ENCODE results near the gene ITPA. TPM values are rescaled to one million over a fixed set of nuclear protein-coding genes. Genes with fewer than 3 reads are reported as not detected.
"Not testable (repeated sequence)": the region's sequence is repeated elsewhere in the genome, so short reads cannot be mapped to it uniquely, and the experiment has no call there.

ITPA gene
- total and polyA plus RNA-seq, 2 experiments from 2014 or later = 33.8 to 74.1 TPM

DNA sequence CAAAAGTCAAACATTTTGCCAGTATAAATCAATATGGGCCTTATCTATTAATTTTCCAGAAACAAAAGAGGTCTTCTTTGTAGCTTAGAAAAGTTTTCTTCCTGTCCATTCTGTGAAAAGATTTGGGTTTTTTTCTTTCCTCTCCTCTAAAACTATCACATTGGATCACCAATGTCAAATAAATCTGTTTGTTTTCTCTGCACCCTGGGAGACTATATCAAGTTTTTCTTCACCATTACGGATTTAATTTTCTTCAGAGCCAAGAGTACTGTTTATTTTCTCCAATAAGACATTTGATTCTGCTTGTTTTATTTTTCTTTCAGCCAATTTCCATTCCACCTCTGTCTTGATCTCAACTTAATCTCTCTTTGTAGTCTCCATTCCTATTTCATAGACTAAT, 34.0 kb upstream of the ITPA start:
- Histone ChIP-seq H3K9me3 (ENCODE audit: low read depth) (no peaks in the 10 kb centered on the region), H3K27ac (no peak overlapping the region), H3K4me1 (ENCODE audit: low read depth) (peaks cover 5% of the 10 kb centered on the region), H3K4me3 (no peak overlapping the region), H3K27me3 (no peaks in the 10 kb centered on the region), H3K36me3 (no peaks in the 10 kb centered on the region)
- DNase-seq (ENCODE audit: low read depth in 1 of 2, low spot score in 1 of 2) = no peak
- TF ChIP-seq, protein P1, sequence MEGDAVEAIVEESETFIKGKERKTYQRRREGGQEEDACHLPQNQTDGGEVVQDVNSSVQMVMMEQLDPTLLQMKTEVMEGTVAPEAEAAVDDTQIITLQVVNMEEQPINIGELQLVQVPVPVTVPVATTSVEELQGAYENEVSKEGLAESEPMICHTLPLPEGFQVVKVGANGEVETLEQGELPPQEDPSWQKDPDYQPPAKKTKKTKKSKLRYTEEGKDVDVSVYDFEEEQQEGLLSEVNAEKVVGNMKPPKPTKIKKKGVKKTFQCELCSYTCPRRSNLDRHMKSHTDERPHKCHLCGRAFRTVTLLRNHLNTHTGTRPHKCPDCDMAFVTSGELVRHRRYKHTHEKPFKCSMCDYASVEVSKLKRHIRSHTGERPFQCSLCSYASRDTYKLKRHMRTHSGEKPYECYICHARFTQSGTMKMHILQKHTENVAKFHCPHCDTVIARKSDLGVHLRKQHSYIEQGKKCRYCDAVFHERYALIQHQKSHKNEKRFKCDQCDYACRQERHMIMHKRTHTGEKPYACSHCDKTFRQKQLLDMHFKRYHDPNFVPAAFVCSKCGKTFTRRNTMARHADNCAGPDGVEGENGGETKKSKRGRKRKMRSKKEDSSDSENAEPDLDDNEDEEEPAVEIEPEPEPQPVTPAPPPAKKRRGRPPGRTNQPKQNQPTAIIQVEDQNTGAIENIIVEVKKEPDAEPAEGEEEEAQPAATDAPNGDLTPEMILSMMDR (IDR thresholded peaks at IDR 0.05; ENCODE audit: low read depth, low read length) = no peak

DNA sequence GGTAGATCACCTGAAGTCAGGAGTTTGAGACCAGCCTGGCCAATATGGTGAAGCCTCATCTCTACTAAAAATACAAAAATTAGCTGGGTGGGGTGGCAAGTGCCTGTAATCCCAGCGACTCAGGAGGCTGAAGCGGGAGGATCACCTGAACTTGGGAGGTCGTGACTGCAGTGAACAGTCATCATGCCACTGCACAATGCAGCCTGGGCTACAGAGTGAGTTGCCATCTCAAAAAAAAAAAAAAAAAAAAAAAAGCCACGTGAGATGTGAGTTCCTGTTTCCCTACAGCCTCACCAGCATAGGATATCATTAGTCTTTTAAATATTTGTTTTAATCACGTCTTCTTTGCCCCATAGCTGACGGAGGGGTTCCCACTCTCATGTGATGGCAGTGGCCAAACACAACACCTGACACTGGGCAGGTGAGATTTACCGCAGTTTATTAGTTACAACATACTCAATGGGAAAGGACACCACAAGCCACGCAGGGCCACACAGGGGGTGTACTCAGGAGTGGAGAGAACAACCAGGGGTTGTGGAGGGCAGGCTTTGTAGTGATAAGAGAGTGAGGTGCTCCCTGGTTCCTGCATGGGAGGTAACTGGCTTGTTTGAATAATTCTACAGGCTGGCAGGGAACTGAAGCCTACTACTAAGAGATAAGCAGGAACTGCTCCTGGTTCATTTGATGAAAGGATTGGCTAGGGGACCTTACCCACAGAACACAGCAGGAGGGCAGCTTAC, 31.4 kb upstream of the ITPA start:
- DNase-seq (ENCODE audit: low read depth in 1 of 2, low spot score in 1 of 2) = no peak
- H3K36me3 ChIP-seq = no peaks in the 10 kb centered on the region
- peak overlapping the region; percentile 67 for H3K27ac ChIP-seq
- TF ChIP-seq, protein P1 (IDR thresholded peaks at IDR 0.05; ENCODE audit: low read depth, low read length) = no peak
- H3K4me1 ChIP-seq (ENCODE audit: low read depth) = peaks cover 5% of the 10 kb centered on the region
- H3K9me3 ChIP-seq (ENCODE audit: low read depth) = no peaks in the 10 kb centered on the region
- no peaks in the 10 kb centered on the region for H3K27me3 ChIP-seq
- no peak overlapping the region for H3K4me3 ChIP-seq

DNA sequence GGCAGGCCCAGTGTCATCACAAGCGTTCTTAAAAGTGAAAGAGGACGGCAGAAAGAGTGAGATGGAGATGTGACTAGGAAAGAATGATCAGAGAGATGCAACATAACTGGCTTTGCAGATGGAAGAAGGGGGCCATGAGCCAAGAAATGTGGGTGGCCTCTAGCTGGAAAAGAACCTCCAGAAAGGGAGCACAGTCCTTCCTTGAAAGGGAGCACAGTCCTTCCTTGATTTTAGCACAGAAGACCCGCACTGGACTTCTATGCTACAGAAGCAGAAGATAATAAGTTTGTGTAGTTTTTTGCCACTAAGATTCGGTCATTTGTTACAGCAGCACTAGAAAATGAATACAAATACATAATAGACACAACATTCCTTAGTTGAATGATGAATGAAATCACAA, 29.0 kb upstream of the ITPA start:
- Histone ChIP-seq H3K27me3 (no peaks in the 10 kb centered on the region), H3K27ac (no peak overlapping the region), H3K9me3 (ENCODE audit: low read depth) (no peaks in the 10 kb centered on the region), H3K4me3 (no peak overlapping the region), H3K4me1 (ENCODE audit: low read depth) (no peaks in the 10 kb centered on the region), H3K36me3 (no peaks in the 10 kb centered on the region)
- no peak for DNase-seq (ENCODE audit: low read depth in 1 of 2, low spot score in 1 of 2)
- TF ChIP-seq, protein P1 (IDR thresholded peaks at IDR 0.05; ENCODE audit: low read depth, low read length) = no peak

DNA sequence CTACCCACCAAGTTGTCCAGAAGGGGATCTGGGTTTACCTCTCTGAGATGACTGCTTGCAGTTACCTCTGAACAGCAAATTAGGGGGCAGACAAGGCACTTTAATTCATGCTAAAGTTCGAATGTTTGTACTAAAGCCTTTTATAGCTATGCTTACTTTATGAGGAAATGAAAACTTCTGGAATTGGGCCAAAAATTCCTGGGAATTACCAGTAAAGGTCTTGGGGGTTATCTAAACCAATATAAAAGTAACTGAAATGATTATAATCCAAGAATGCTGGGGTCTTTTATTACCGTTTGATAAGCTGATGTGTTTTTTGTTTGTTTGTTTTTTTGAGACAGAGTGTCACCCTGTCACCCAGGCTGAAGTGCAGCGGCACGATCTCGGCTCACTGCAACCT, 28.0 kb upstream of the ITPA start:
- TF ChIP-seq, protein P1 (IDR thresholded peaks at IDR 0.05; ENCODE audit: low read depth, low read length) = no peak
- Histone ChIP-seq H3K36me3 (no peaks in the 10 kb centered on the region), H3K27ac (no peak overlapping the region), H3K9me3 (ENCODE audit: low read depth) (no peaks in the 10 kb centered on the region), H3K4me3 (no peak overlapping the region), H3K27me3 (no peaks in the 10 kb centered on the region), H3K4me1 (ENCODE audit: low read depth) (no peaks in the 10 kb centered on the region)
- DNase-seq (ENCODE audit: low read depth in 1 of 2, low spot score in 1 of 2) = no peak

DNA sequence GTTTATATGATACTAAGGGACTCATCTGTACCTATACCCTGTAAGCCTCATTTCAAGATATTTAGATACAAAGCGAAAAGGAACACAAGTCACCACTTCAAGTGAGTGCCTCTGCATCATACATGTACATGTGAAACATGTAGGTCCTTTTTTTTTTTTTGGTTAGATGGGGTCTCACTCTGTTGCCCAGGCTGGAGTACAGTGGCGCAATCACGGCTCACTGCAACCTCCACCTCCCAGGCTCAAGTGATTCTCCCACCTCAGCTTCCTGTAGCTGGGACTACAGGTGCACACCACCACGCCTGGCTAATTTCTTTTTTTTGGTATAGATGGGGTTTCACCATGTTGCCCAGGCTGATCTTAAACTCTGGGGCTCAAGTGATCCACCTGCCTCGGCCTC, 26.9 kb upstream of the ITPA start:
- H3K27ac ChIP-seq; DNase-seq (ENCODE audit: low read depth in 1 of 2, low spot score in 1 of 2); H3K4me3 ChIP-seq; H3K9me3 ChIP-seq (ENCODE audit: low read depth); H3K36me3 ChIP-seq; H3K27me3 ChIP-seq; H3K4me1 ChIP-seq (ENCODE audit: low read depth): not testable (repeated sequence)

DNA sequence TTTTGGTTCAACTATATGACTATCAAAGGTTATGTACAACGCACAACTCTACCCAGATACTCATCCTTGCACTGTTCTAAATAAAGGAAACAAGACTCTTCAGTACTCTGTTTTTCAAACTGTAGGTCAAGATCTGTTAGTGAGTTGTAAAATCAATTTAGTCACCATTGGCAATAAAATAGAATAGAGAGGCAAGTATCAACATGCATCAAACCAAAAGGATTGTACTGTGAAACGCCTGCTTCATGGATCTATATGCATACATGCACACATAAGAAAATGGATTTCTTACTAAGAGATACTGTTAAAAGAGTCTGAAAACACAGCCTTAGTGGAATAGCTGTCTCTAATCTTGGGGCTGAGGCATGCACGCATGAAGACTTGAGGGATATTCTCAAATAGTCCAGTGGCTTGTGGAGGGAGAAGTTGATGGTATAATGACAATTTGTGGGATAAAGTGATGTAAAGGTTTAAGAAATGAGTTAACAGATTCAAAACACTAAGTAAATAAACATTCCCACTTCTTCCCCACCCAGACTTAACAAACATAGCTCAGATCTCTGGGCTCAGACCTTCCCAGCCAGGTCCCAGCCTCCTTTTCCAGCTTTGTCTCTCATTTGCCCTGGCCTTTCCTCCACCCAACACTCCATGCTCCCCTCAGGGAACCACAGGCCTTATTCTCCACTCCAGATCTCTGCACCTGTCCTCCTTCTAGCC, 25.2 kb upstream of the ITPA start:
- Histone ChIP-seq H3K36me3 (no peaks in the 10 kb centered on the region), H3K27me3 (no peaks in the 10 kb centered on the region), H3K4me3 (no peak overlapping the region), H3K9me3 (ENCODE audit: low read depth) (no peaks in the 10 kb centered on the region), H3K4me1 (ENCODE audit: low read depth) (no peaks in the 10 kb centered on the region), H3K27ac (no peak overlapping the region)
- DNase-seq (ENCODE audit: low read depth in 1 of 2, low spot score in 1 of 2) = no peak
- TF ChIP-seq, protein P1 (IDR thresholded peaks at IDR 0.05; ENCODE audit: low read depth, low read length) = no peak

DNA sequence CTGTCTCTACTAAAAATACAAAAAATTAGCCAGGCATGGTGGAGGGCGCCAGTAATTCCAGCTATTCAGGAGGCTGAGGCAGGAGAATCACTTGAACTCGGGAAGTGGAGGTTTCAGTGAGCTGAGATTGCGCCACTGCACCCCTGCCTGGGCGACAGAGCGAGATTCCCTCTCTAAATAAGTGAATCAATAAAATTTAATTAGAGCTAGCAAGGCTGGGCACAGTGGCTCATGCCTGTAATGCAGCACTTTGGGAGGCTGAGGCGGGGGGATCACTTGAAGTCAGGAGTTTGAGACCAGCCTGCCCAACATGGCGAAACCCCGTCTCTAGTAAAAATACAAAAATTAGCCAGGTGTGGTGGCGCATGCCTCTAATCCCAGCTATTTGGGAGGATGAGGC, 21.4 kb upstream of the ITPA start:
- H3K36me3 ChIP-seq; H3K4me3 ChIP-seq; H3K27ac ChIP-seq; H3K27me3 ChIP-seq; H3K9me3 ChIP-seq (ENCODE audit: low read depth); DNase-seq (ENCODE audit: low read depth in 1 of 2, low spot score in 1 of 2); H3K4me1 ChIP-seq (ENCODE audit: low read depth): not testable (repeated sequence)
